DMS153 treated with DMSO at 0.1 percent for 48 hours (cell line): ENCODE data around the gene ROBO3.

ENCODE experiments used
- DNase-seq: peaks from one replicate; lab custom pipeline; 2025; ENCODE audit not compliant: unreplicated experiment; lab: John Stamatoyannopoulos, UW

The ROBO3 gene

GRCh38 chr11:124865181-124865901 lies at the start of gene ROBO3:
Gene ROBO3, plus strand, starts transcription at chr11:124865432. Its CDS starts 146 bp downstream, at chr11:124865578.
- no peak for DNase-seq

GRCh38 chr11:124817036-124817435 lies 48.2 kb upstream of the ROBO3 start:
- DNase-seq, result no peak

- DNase-seq, result no peak
Observed at GRCh38 chr11:124821995-124822730, 43.1 kb upstream of the ROBO3 start.

GRCh38 chr11:124823512-124824376 lies 41.5 kb upstream of the ROBO3 start:
- DNase-seq, result no peak

GRCh38 chr11:124825876-124826275 lies 39.4 kb upstream of the ROBO3 start:
- no peak for DNase-seq

GRCh38 chr11:124829986-124830385 lies 35.2 kb upstream of the ROBO3 start:
- DNase-seq, result no peak

- DNase-seq, result no peak
Observed at GRCh38 chr11:124830749-124831148, 34.5 kb upstream of the ROBO3 start.

- DNase-seq, result no peak
Observed at GRCh38 chr11:124831897-124832296, 33.3 kb upstream of the ROBO3 start.

GRCh38 chr11:124832571-124832970 lies 32.7 kb upstream of the ROBO3 start:
- DNase-seq, result no peak

- DNase-seq, result no peak
Observed at GRCh38 chr11:124834526-124835180, 30.6 kb upstream of the ROBO3 start.

GRCh38 chr11:124835918-124836317 lies 29.3 kb upstream of the ROBO3 start:
- no peak for DNase-seq

- DNase-seq, result peak; percentile 53
Observed at GRCh38 chr11:124837491-124837856, 27.8 kb upstream of the ROBO3 start.

- DNase-seq, result no peak
Observed at GRCh38 chr11:124838805-124839127, 26.5 kb upstream of the ROBO3 start.

GRCh38 chr11:124839128-124839971 lies 25.9 kb upstream of the ROBO3 start:
- no peak for DNase-seq

GRCh38 chr11:124839972-124840621 lies 25.1 kb upstream of the ROBO3 start:
- no peak for DNase-seq

GRCh38 chr11:124840666-124841065 lies 24.6 kb upstream of the ROBO3 start:
- DNase-seq, result no peak

GRCh38 chr11:124841201-124841600 lies 24.0 kb upstream of the ROBO3 start:
- DNase-seq, result no peak

GRCh38 chr11:124841840-124842239 lies 23.4 kb upstream of the ROBO3 start:
- no peak for DNase-seq

- no peak for DNase-seq
Observed at GRCh38 chr11:124842305-124842704, 22.9 kb upstream of the ROBO3 start.

GRCh38 chr11:124843616-124843910 lies 21.7 kb upstream of the ROBO3 start:
- no peak for DNase-seq
